Gastrocnemius medialis (tissue), 4 donors: ENCODE data around the gene BIRC6. TPM values are rescaled to one million over a fixed set of nuclear protein-coding genes. Genes with fewer than 3 reads are reported as not detected.
"Not testable (repeated sequence)": the region's sequence is repeated elsewhere in the genome, so short reads cannot be mapped to it uniquely, and the experiment has no call there.

Source experiments
- ATAC-seq, 2 donors: fragments of 150-250 bp; one replicate each; pipeline ENCODE4 v1.9.1; 2016
- DNase-seq, 2 donors: peaks; one replicate each; pipeline ENCODE4 v3.0.0-alpha.2; 2019
- H3K27ac ChIP-seq, 4 donors: fragments of 200-600 bp; sonication (generic); 1 replicate in 1 of 4; 2 replicates in 3 of 4; pipeline ENCODE4 v1.5.1; 2016 to 2018; ENCODE audit warnings: mild to moderate bottlenecking in 2 of 4, moderate library complexity in 1 of 4
- H3K27me3 ChIP-seq, 3 donors: fragments of 200-600 bp; sonication (generic) in 2 of 3; 1 replicate in 1 of 3; 2 replicates in 2 of 3; pipeline versions ENCODE4 v1.5.1 to v1.6.0; 2016 to 2019; ENCODE audit warnings: mild to moderate bottlenecking in 1 of 3, moderate library complexity in 1 of 3
- H3K36me3 ChIP-seq, 2 donors: fragments of 200-600 bp; sonication (generic) in 1 of 2; one replicate each; pipeline ENCODE4 v1.5.1; 2017 to 2018
- H3K4me1 ChIP-seq, 2 donors: fragments of 200-600 bp; sonication (generic) in 1 of 2; one replicate each; pipeline ENCODE4 v1.5.1; 2016 to 2017; ENCODE audit warnings: mild to moderate bottlenecking in 2 of 2
- H3K4me3 ChIP-seq, 4 donors: fragments of 200-600 bp; sonication (generic) in 3 of 4; 1 replicate in 1 of 4; 2 replicates in 3 of 4; pipeline ENCODE4 v1.5.1; 2016 to 2019; ENCODE audit warnings: mild to moderate bottlenecking in 2 of 4
- H3K9me3 ChIP-seq, 3 donors: fragments of 200-600 bp; sonication (generic) in 2 of 3; 1 replicate in 1 of 3; 2 replicates in 2 of 3; pipeline ENCODE4 v1.5.1; 2016 to 2019
- CTCF ChIP-seq, 5 experiments: fragments of 450-650 bp in 3 of 5; fragments of 200-600 bp in 2 of 5; sonication (generic) in 2 of 5; IDR thresholded peaks in 4 of 5; conservative IDR thresholded peaks in 1 of 5; 1 replicate in 4 of 5; 2 replicates in 1 of 5; pipeline ENCODE4 v1.5.1; 2016 to 2019; ENCODE audit warnings: antibody characterized with exemption in 5 of 5, mild to moderate bottlenecking in 3 of 5, moderate library complexity in 3 of 5
- POLR2A ChIP-seq, 2 donors: fragments of 450-650 bp; IDR thresholded peaks; one replicate each; pipeline ENCODE4 v1.6.1; 2017; ENCODE audit warnings: antibody characterized with exemption in 2 of 2, mild to moderate bottlenecking in 2 of 2, moderate library complexity in 2 of 2
- in situ Hi-C, 4 donors: fragments of 200-750 bp; cut with MboI; loops; one replicate each; pipeline versions ENCODE4 v1.15.0 to v1.8.0; 2017; ENCODE audit warnings: low sequenced_read_pairs in 4 of 4
- intact Hi-C: fragments of 100-400 bp; cut with DNase I; formaldehyde crosslinking; loops from one replicate; pipeline ENCODE4 v1.15.1; 2023; ENCODE audit warnings: low total_unique reads
- total RNA-seq, 4 donors: library from RNA; depleted of rRNA; stranded (reverse); fragments of >200 nt; gene quantifications; one replicate each; pipeline versions ENCODE4 v1.1.0 to v1.2.3, GENCODE V29; 2016

BIRC6 gene
- total RNA-seq, 4 donors from 2014 or later, result 60.1 to 107 (median 77.6) TPM

DNA sequence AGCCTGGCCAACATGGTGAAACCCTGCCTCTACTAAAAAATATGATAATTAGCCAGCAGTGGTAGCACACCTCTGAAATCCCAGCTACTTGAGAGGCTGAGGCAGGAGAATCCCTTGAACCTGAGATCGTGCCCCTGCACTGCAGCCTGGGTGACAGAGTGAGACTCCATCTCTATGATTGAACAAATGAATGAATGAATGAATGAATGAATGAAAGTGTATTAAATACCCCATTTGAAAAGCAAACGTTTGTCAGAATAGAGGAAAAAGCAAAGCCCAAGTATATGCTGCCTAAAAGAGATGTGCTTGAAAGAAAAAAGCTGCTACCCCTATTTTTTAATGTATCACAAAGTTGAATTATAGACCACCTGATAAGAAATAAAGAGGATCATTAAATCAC lies 181.9 kb downstream of the BIRC6 start:
- Histone ChIP-seq H3K9me3 (no peaks in the 10 kb centered on the region), H3K27ac (no peak overlapping the region), H3K4me1 (no peaks in the 10 kb centered on the region), H3K4me3 (no peak overlapping the region), H3K27me3 (no peaks in the 10 kb centered on the region), H3K36me3 (peaks cover 0 to 8% of the 10 kb centered on the region in 2 donors)
- intact Hi-C loops, result no loop called here
- TF ChIP-seq CTCF (IDR thresholded peaks at IDR 0.05 in 4 of 5, conservative IDR thresholded peaks at IDR 0.05 in 1 of 5) (no peak), POLR2A (IDR thresholded peaks at IDR 0.05) (no peak)
- in situ Hi-C loops, result no loop called here
- ATAC-seq, result no peak
- no peak for DNase-seq

DNA sequence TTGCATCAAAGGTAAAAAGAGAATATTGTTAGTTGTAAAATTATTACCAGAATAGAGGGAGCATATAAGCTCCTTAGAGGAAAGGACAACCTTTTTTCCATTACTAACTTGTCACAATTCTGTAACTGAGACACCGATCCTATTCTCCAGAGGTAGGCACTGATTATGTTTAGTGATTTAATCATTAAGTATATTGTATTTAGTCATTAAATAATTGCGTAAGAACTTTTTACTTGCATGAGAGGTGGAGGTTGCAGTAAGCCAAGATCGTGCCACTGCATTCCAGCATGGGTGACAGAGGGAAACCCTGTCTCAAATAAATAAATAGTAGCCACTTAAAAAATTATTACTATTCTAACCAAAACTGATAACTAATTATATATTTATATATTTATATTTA lies 195.7 kb downstream of the BIRC6 start:
- H3K27ac ChIP-seq, H3K27me3 ChIP-seq, in situ Hi-C loops, ATAC-seq, H3K4me3 ChIP-seq, H3K9me3 ChIP-seq, H3K4me1 ChIP-seq, DNase-seq: not testable (repeated sequence)
- intact Hi-C loops, result loop anchor here (10.0 kb wide), 1 partner anchor 482 kb away; no protein-coding TSS in a partner anchor
- H3K36me3 ChIP-seq, result peaks cover 0 to 19% of the 10 kb centered on the region in 2 donors

DNA sequence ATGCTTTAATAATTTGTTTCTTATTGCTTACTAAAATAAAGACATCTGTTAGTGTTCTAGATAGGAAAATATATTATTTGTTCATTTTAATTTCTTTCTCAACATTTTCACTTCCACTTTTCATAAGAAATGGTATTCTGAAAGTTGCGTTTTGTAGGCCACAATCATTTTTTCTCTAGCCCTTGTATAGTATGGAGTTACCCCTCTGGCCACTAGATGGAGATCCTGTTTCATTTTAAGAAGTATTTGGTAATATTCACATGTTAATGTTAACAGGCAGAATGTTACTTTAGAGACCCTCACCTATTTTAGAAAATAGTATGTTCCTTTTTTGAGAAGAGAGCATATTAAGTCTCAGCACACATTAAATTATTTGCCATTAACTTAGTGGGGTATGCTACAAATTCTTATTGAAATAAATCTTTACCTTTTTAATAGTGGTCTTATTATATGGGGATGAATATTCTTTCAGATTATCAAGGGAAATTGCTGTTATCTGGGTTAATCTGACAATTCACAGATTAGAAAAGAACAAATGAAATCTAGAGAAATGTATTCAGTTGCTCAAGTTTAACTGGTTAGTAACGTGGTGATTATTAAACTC lies 197.1 kb downstream of the BIRC6 start:
- no peaks in the 10 kb centered on the region for H3K9me3 ChIP-seq
- in situ Hi-C loops (no loop called here), intact Hi-C loops (loop anchor here (10.0 kb wide), 1 partner anchor 481 kb away; no protein-coding TSS in a partner anchor)
- ATAC-seq, result peak in 1 of 2 donors; percentile 58
- peaks cover 0 to 15% of the 10 kb centered on the region in 2 donors for H3K36me3 ChIP-seq
- TF ChIP-seq CTCF (IDR thresholded peaks at IDR 0.05 in 4 of 5, conservative IDR thresholded peaks at IDR 0.05 in 1 of 5) (peak in 4 of 5 experiments; percentile 38 to 60 (median 48)), POLR2A (IDR thresholded peaks at IDR 0.05) (no peak)
- H3K27ac ChIP-seq, result no peak overlapping the region
- H3K4me3 ChIP-seq, result no peak overlapping the region
- H3K4me1 ChIP-seq, result no peaks in the 10 kb centered on the region
- no peak for DNase-seq
- H3K27me3 ChIP-seq, result no peaks in the 10 kb centered on the region

GRCh38 chr2:32558492-32558891 lies 201.7 kb downstream of the BIRC6 start:
- intact Hi-C loops, result loop anchor here (10.0 kb wide), 1 partner anchor 476 kb away; no protein-coding TSS in a partner anchor

More at GRCh38 chr2:32558492-32558891, 201.7 kb downstream of the BIRC6 start:
- ATAC-seq (no peak), DNase-seq (no peak)
- in situ Hi-C loops, result no loop called here
- H3K27me3 ChIP-seq, result no peaks in the 10 kb centered on the region
- TF ChIP-seq CTCF (IDR thresholded peaks at IDR 0.05 in 4 of 5, conservative IDR thresholded peaks at IDR 0.05 in 1 of 5) (no peak), POLR2A (IDR thresholded peaks at IDR 0.05) (no peak)
- no peaks in the 10 kb centered on the region for H3K4me1 ChIP-seq
- no peak overlapping the region for H3K27ac ChIP-seq
- H3K4me3 ChIP-seq, result no peak overlapping the region
- no peaks in the 10 kb centered on the region for H3K9me3 ChIP-seq
- peaks cover 0 to 12% of the 10 kb centered on the region in 2 donors for H3K36me3 ChIP-seq
